ENCODE data around the gene TTC7B. TPM values are rescaled to one million over a fixed set of nuclear protein-coding genes. Genes with fewer than 3 reads are reported as not detected.

Gene TTC7B
- total RNA-seq, 1 experiment from 2014 or later, result 40.9 TPM

DNA sequence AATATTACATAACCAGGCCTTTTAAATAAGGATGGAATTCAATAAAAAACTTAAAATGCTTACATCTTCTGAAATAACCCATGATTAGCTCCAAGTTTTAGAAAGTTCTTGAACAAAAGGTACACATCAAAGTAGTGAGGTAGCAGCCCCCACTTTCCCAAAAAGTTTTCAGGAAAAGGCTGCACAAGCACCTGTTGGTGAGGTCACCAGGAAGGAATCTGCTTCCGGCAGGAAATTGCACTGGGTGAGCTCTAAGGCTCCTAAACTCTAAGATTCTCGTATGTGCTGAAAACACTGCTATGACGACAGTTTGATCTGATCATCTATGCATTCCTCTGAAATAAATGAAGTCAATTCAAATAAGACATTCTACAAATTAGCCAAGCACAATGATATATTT, 34.3 kb upstream of the TTC7B start:
- BruUV-seq (replicated peaks), result no TSS peak
- Histone ChIP-seq H3K4me1 (ENCODE audit: control insufficient read depth, insufficient read depth, low read length) (no peaks in the 10 kb centered on the region), H3K9me3 (ENCODE audit: control insufficient read depth, insufficient read depth, low read depth, low read length) (no peaks in the 10 kb centered on the region), H3K27ac (ENCODE audit: low read length) (peak overlapping the region; percentile 39; the same call in 1 of the 2 replicates), H3K27me3 (ENCODE audit: control insufficient read depth, insufficient read depth, low read length) (no peaks in the 10 kb centered on the region), H3K4me3 (ENCODE audit: low read depth in 2 of 2, low read length in 2 of 2) (no peak overlapping the region), H3K36me3 (ENCODE audit: control insufficient read depth, insufficient read depth, low read length) (no peaks in the 10 kb centered on the region)
- ChIA-PET CTCF (no interaction called here), POLR2A (interaction anchor here (0.7 kb wide), 1 partner anchor 8 kb away, joined by 14 read pairs; no protein-coding TSS in a partner anchor)
- TF ChIP-seq TCF7L2 (IDR thresholded peaks at IDR 0.05; ENCODE audit: low read depth, low read length) (no peak), SIN3A (IDR thresholded peaks at IDR 0.05; ENCODE audit: borderline replicate concordance, insufficient read depth, low read depth, low read length) (no peak), POLR2AphosphoS5 (IDR thresholded peaks at IDR 0.05; ENCODE audit: low read depth, low read length) (no peak)
- TF ChIP-seq, protein P1, sequence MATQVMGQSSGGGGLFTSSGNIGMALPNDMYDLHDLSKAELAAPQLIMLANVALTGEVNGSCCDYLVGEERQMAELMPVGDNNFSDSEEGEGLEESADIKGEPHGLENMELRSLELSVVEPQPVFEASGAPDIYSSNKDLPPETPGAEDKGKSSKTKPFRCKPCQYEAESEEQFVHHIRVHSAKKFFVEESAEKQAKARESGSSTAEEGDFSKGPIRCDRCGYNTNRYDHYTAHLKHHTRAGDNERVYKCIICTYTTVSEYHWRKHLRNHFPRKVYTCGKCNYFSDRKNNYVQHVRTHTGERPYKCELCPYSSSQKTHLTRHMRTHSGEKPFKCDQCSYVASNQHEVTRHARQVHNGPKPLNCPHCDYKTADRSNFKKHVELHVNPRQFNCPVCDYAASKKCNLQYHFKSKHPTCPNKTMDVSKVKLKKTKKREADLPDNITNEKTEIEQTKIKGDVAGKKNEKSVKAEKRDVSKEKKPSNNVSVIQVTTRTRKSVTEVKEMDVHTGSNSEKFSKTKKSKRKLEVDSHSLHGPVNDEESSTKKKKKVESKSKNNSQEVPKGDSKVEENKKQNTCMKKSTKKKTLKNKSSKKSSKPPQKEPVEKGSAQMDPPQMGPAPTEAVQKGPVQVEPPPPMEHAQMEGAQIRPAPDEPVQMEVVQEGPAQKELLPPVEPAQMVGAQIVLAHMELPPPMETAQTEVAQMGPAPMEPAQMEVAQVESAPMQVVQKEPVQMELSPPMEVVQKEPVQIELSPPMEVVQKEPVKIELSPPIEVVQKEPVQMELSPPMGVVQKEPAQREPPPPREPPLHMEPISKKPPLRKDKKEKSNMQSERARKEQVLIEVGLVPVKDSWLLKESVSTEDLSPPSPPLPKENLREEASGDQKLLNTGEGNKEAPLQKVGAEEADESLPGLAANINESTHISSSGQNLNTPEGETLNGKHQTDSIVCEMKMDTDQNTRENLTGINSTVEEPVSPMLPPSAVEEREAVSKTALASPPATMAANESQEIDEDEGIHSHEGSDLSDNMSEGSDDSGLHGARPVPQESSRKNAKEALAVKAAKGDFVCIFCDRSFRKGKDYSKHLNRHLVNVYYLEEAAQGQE (IDR thresholded peaks at IDR 0.05; ENCODE audit: insufficient read depth in 1 of 2, low read depth in 2 of 2, low read length in 1 of 2), result no peak
- TF ChIP-seq, protein P2, sequence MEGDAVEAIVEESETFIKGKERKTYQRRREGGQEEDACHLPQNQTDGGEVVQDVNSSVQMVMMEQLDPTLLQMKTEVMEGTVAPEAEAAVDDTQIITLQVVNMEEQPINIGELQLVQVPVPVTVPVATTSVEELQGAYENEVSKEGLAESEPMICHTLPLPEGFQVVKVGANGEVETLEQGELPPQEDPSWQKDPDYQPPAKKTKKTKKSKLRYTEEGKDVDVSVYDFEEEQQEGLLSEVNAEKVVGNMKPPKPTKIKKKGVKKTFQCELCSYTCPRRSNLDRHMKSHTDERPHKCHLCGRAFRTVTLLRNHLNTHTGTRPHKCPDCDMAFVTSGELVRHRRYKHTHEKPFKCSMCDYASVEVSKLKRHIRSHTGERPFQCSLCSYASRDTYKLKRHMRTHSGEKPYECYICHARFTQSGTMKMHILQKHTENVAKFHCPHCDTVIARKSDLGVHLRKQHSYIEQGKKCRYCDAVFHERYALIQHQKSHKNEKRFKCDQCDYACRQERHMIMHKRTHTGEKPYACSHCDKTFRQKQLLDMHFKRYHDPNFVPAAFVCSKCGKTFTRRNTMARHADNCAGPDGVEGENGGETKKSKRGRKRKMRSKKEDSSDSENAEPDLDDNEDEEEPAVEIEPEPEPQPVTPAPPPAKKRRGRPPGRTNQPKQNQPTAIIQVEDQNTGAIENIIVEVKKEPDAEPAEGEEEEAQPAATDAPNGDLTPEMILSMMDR (IDR thresholded peaks at IDR 0.05), result no peak
- in situ Hi-C loops (cut with HindIII; ENCODE audit: low pct_unique_long_range_greater_than_20kb, low sequenced_read_pairs) (no loop called here), intact Hi-C loops (cut with micrococcal nuclease; ENCODE audit: unreplicated experiment) (no loop called here)
- peak; percentile 43 for DNase-seq (ENCODE audit: low read depth, low spot score)
- peak; percentile 69; the same call in 1 of the 2 replicates for ATAC-seq

DNA sequence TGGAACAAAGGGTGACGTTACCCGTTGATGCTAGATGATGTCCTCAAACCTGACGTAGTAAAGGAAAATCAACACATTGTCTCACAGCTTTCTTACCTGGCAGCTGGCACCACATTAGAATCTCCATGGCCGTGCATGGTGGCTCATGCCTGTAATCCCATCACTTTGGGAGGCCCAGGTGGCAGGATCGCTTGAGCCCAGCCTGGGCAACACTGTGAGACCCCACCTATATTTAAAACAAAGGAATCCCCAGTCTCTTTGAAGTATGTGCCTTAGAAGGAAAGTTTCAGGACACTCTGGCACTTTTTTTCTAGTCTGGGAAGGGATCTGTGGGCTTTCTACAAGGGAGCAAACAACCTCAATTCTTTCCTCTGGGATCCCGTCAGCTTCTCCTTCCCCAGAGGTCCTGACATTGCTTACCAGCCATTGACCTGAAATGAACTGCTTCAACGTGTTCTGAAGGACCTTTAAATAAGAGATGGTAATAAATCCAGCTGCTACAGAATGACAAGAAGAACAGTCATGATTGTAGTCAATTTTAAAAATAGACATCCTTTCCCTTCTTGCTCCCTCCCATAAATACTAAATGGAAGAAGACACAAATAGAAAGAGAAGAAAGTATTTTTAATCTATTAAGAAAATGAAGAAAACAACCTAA, 33.7 kb upstream of the TTC7B start:
- ChIA-PET CTCF (no interaction called here), POLR2A (interaction anchor here (0.7 kb wide), 1 partner anchor 9 kb away, joined by 14 read pairs; no protein-coding TSS in a partner anchor)
- no peak for ATAC-seq
- DNase-seq (ENCODE audit: low read depth, low spot score), result no peak
- H3K9me3 ChIP-seq (ENCODE audit: control insufficient read depth, insufficient read depth, low read depth, low read length), result no peaks in the 10 kb centered on the region
- H3K27me3 ChIP-seq (ENCODE audit: control insufficient read depth, insufficient read depth, low read length), result no peaks in the 10 kb centered on the region
- BruUV-seq (replicated peaks), result no TSS peak
- H3K4me1 ChIP-seq (ENCODE audit: control insufficient read depth, insufficient read depth, low read length), result no peaks in the 10 kb centered on the region
- no peaks in the 10 kb centered on the region for H3K36me3 ChIP-seq (ENCODE audit: control insufficient read depth, insufficient read depth, low read length)
- H3K27ac ChIP-seq (ENCODE audit: low read length), result no peak overlapping the region
- in situ Hi-C loops (cut with HindIII; ENCODE audit: low pct_unique_long_range_greater_than_20kb, low sequenced_read_pairs) (no loop called here), intact Hi-C loops (cut with micrococcal nuclease; ENCODE audit: unreplicated experiment) (no loop called here)
- TF ChIP-seq SIN3A (IDR thresholded peaks at IDR 0.05; ENCODE audit: borderline replicate concordance, insufficient read depth, low read depth, low read length) (no peak), TCF7L2 (IDR thresholded peaks at IDR 0.05; ENCODE audit: low read depth, low read length) (no peak), POLR2AphosphoS5 (IDR thresholded peaks at IDR 0.05; ENCODE audit: low read depth, low read length) (no peak)
- TF ChIP-seq, protein P1 (IDR thresholded peaks at IDR 0.05; ENCODE audit: insufficient read depth in 1 of 2, low read depth in 2 of 2, low read length in 1 of 2), result no peak
- TF ChIP-seq, protein P2 (IDR thresholded peaks at IDR 0.05), result no peak
- H3K4me3 ChIP-seq (ENCODE audit: low read depth in 2 of 2, low read length in 2 of 2), result no peak overlapping the region
